HepG2 (cell line): Measurements from ENCODE around the gene COBLL1. TPM values are rescaled to one million over a fixed set of nuclear protein-coding genes. Genes with fewer than 3 reads are reported as not detected.

Source experiments
- CC2D1A ChIP-seq: sonication (generic); formaldehyde crosslinking; IDR thresholded peaks from 2 replicates; pipeline ENCODE4 v1.8.1; 2023; ENCODE audit warnings: mild to moderate bottlenecking, missing genetic modification reagents
- HNF4G ChIP-seq, 2 experiments: sonication (generic) in 1 of 2; formaldehyde crosslinking in 1 of 2; IDR thresholded peaks; 2 replicates each; pipeline versions ENCODE4 v1.4.0 to v1.6.1; 2011 to 2020; ENCODE audit warnings: borderline replicate concordance in 2 of 2, low read depth in 2 of 2, mild to moderate bottlenecking in 2 of 2, low read length in 1 of 2, missing genetic modification reagents in 1 of 2, moderate library complexity in 1 of 2
- HOXA9 ChIP-seq: sonication (generic); formaldehyde crosslinking; IDR thresholded peaks from 2 replicates; pipeline ENCODE4 v1.8.1; 2022; ENCODE audit warnings: missing genetic modification reagents, mild to moderate bottlenecking, moderate library complexity, borderline replicate concordance
- MXD4 ChIP-seq: IDR thresholded peaks from 2 replicates; pipeline ENCODE4 v1.6.1; 2016; ENCODE audit warnings: mild to moderate bottlenecking, missing biosample characterization, missing genetic modification reagents
- NFYB ChIP-seq: sonication (generic); formaldehyde crosslinking; IDR thresholded peaks from 2 replicates; pipeline ENCODE4 v1.4.0; 2020; ENCODE audit warnings: missing genetic modification reagents
- ZNF879 ChIP-seq: sonication (generic); formaldehyde crosslinking; IDR thresholded peaks from 2 replicates; pipeline ENCODE4 v1.8.1; 2023; ENCODE audit warnings: missing genetic modification reagents
- polyA plus RNA-seq, 8 experiments: library from polyadenylated mRNA; depleted of rRNA in 3 of 8; stranded (reverse) in 7 of 8; unstranded in 1 of 8; fragments of >200 nt; fragmentation: Illumina TruSeq in 4 of 8; extraction: Trizol in 4 of 8; gene quantifications; 2 replicates each; pipeline versions ENCODE4 v1.2.1 to v1.2.3, GENCODE V29; 2011 to 2016; ENCODE audit warnings: low read depth in 4 of 8, missing spikeins in 1 of 8, mixed read lengths in 1 of 8; ENCODE audit not compliant: insufficient read depth in 1 of 8
- total RNA-seq, 5 experiments: library from RNA; depleted of rRNA; stranded (reverse); fragments of >200 nt; fragmentation: Illumina TruSeq; extraction: Trizol; gene quantifications; 2 replicates each; pipeline ENCODE4 v1.2.3, GENCODE V29; 2016; ENCODE audit warnings: low read depth in 1 of 5
- TF ChIP-seq, protein P1 (sequence below): sonication (generic); formaldehyde crosslinking; IDR thresholded peaks from 2 replicates; pipeline ENCODE4 v1.9.0; 2021; ENCODE audit warnings: missing genetic modification reagents, mild to moderate bottlenecking, borderline replicate concordance
- TF ChIP-seq, protein P2 (sequence below): sonication (generic); formaldehyde crosslinking; IDR thresholded peaks from 2 replicates; pipeline ENCODE4 v1.5.1; 2020; ENCODE audit warnings: missing genetic modification reagents, mild to moderate bottlenecking, borderline replicate concordance
- TF ChIP-seq, protein P3 (sequence below): sonication (generic); formaldehyde crosslinking; IDR thresholded peaks from 2 replicates; pipeline ENCODE4 v1.8.1; 2022; ENCODE audit warnings: mild to moderate bottlenecking, missing genetic modification reagents
- TF ChIP-seq, protein P4 (sequence below): sonication (generic); formaldehyde crosslinking; IDR thresholded peaks from 2 replicates; pipeline ENCODE4 v1.8.1; 2023; ENCODE audit warnings: missing genetic modification reagents, inconsistent platforms, borderline replicate concordance
- TF ChIP-seq, protein P5 (sequence below): sonication (generic); formaldehyde crosslinking; IDR thresholded peaks from 2 replicates; pipeline ENCODE4 v1.8.0; 2022; ENCODE audit warnings: mild to moderate bottlenecking, missing genetic modification reagents, moderate library complexity
- TF ChIP-seq, protein P6 (sequence below): sonication (generic); formaldehyde crosslinking; IDR thresholded peaks from 2 replicates; pipeline ENCODE4 v1.9.0; 2021; ENCODE audit warnings: mild to moderate bottlenecking, missing genetic modification reagents

COBLL1 gene
- total and polyA plus RNA-seq, 2 of the 13 experiments (the other 11 are each of a cell fraction or from before 2014, with no cell fraction given): 32.6 to 86.8 TPM

DNA sequence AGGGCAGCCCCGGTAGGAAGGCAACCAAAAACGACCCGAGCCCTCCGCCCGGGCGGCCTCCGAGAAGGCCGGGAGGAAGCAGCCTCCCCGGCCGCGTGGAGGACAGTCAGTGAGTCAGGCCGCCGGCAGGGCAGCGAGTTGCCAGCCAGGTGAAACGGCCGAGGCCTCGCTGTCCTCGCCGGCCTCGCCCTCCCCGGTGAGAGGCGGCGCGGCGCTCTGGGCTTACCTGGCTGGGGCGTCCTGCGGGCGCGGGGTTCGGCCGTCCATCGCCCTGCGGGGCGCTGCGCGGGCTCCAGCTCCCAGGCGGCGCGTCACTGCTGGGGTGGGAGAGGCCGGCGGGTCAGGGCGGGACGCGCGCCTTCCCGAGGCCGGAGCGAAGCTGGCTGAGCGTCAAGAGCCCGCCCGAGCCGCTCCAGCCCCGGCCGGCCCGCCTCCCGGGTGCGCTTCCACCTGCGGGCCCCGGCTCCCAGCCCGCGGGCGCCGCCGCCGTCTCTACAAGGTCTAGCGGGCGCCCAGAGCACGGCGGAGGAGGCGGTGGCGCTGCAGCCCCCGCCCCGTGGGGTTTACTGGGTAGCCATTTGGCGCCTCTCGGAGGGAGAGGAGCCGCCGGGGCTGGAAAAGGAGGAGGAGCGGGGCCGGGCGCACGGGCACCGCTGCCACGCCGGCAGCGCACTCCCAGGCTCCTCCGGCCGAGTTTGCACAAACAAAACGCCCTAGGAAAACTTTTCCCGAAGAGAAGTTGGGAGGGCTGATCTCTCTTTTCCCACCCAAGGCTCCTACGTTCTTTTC, 499 bp downstream of the COBLL1 start (continued):
- 0 out of 2 replicates have a peak, but pooled peaks have one; percentile 86 for TF ChIP-seq HOXA9 (CRISPR knock-in tag)
- TF ChIP-seq HNF4G (IDR thresholded peaks at IDR 0.05; ENCODE audit: borderline replicate concordance, low read depth, low read length): no peak
- peak; percentile 39; the same call in 1 of the 2 replicates for TF ChIP-seq HNF4G (CRISPR knock-in tag; IDR thresholded peaks at IDR 0.05; ENCODE audit: borderline replicate concordance, low read depth)
- TF ChIP-seq, protein P1, sequence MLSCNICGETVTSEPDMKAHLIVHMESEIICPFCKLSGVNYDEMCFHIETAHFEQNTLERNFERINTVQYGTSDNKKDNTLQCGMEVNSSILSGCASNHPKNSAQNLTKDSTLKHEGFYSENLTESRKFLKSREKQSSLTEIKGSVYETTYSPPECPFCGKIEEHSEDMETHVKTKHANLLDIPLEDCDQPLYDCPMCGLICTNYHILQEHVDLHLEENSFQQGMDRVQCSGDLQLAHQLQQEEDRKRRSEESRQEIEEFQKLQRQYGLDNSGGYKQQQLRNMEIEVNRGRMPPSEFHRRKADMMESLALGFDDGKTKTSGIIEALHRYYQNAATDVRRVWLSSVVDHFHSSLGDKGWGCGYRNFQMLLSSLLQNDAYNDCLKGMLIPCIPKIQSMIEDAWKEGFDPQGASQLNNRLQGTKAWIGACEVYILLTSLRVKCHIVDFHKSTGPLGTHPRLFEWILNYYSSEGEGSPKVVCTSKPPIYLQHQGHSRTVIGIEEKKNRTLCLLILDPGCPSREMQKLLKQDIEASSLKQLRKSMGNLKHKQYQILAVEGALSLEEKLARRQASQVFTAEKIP (CRISPR knock-in tag): no peak
- TF ChIP-seq, protein P2, sequence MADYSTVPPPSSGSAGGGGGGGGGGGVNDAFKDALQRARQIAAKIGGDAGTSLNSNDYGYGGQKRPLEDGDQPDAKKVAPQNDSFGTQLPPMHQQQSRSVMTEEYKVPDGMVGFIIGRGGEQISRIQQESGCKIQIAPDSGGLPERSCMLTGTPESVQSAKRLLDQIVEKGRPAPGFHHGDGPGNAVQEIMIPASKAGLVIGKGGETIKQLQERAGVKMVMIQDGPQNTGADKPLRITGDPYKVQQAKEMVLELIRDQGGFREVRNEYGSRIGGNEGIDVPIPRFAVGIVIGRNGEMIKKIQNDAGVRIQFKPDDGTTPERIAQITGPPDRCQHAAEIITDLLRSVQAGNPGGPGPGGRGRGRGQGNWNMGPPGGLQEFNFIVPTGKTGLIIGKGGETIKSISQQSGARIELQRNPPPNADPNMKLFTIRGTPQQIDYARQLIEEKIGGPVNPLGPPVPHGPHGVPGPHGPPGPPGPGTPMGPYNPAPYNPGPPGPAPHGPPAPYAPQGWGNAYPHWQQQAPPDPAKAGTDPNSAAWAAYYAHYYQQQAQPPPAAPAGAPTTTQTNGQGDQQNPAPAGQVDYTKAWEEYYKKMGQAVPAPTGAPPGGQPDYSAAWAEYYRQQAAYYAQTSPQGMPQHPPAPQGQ (CRISPR knock-in tag): no peak
- TF ChIP-seq, protein P3, sequence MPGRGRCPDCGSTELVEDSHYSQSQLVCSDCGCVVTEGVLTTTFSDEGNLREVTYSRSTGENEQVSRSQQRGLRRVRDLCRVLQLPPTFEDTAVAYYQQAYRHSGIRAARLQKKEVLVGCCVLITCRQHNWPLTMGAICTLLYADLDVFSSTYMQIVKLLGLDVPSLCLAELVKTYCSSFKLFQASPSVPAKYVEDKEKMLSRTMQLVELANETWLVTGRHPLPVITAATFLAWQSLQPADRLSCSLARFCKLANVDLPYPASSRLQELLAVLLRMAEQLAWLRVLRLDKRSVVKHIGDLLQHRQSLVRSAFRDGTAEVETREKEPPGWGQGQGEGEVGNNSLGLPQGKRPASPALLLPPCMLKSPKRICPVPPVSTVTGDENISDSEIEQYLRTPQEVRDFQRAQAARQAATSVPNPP (CRISPR knock-in tag): peak; percentile 21; the same call in 1 of the 2 replicates
- TF ChIP-seq NFYB (CRISPR knock-in tag): no peak
- TF ChIP-seq MXD4 (CRISPR knock-in tag): peak; percentile 18; the same call in 1 of the 2 replicates
- peak; percentile 82 for TF ChIP-seq ZNF879 (CRISPR knock-in tag)
- TF ChIP-seq, protein P4, sequence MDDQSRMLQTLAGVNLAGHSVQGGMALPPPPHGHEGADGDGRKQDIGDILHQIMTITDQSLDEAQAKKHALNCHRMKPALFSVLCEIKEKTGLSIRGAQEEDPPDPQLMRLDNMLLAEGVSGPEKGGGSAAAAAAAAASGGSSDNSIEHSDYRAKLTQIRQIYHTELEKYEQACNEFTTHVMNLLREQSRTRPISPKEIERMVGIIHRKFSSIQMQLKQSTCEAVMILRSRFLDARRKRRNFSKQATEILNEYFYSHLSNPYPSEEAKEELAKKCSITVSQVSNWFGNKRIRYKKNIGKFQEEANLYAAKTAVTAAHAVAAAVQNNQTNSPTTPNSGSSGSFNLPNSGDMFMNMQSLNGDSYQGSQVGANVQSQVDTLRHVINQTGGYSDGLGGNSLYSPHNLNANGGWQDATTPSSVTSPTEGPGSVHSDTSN: 0 out of 2 replicates have a peak, but pooled peaks have one; percentile 29
- TF ChIP-seq, protein P5, sequence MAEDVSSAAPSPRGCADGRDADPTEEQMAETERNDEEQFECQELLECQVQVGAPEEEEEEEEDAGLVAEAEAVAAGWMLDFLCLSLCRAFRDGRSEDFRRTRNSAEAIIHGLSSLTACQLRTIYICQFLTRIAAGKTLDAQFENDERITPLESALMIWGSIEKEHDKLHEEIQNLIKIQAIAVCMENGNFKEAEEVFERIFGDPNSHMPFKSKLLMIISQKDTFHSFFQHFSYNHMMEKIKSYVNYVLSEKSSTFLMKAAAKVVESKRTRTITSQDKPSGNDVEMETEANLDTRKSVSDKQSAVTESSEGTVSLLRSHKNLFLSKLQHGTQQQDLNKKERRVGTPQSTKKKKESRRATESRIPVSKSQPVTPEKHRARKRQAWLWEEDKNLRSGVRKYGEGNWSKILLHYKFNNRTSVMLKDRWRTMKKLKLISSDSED (CRISPR knock-in tag): 0 out of 2 replicates have a peak, but pooled peaks have one; percentile 71
- TF ChIP-seq, protein P6, sequence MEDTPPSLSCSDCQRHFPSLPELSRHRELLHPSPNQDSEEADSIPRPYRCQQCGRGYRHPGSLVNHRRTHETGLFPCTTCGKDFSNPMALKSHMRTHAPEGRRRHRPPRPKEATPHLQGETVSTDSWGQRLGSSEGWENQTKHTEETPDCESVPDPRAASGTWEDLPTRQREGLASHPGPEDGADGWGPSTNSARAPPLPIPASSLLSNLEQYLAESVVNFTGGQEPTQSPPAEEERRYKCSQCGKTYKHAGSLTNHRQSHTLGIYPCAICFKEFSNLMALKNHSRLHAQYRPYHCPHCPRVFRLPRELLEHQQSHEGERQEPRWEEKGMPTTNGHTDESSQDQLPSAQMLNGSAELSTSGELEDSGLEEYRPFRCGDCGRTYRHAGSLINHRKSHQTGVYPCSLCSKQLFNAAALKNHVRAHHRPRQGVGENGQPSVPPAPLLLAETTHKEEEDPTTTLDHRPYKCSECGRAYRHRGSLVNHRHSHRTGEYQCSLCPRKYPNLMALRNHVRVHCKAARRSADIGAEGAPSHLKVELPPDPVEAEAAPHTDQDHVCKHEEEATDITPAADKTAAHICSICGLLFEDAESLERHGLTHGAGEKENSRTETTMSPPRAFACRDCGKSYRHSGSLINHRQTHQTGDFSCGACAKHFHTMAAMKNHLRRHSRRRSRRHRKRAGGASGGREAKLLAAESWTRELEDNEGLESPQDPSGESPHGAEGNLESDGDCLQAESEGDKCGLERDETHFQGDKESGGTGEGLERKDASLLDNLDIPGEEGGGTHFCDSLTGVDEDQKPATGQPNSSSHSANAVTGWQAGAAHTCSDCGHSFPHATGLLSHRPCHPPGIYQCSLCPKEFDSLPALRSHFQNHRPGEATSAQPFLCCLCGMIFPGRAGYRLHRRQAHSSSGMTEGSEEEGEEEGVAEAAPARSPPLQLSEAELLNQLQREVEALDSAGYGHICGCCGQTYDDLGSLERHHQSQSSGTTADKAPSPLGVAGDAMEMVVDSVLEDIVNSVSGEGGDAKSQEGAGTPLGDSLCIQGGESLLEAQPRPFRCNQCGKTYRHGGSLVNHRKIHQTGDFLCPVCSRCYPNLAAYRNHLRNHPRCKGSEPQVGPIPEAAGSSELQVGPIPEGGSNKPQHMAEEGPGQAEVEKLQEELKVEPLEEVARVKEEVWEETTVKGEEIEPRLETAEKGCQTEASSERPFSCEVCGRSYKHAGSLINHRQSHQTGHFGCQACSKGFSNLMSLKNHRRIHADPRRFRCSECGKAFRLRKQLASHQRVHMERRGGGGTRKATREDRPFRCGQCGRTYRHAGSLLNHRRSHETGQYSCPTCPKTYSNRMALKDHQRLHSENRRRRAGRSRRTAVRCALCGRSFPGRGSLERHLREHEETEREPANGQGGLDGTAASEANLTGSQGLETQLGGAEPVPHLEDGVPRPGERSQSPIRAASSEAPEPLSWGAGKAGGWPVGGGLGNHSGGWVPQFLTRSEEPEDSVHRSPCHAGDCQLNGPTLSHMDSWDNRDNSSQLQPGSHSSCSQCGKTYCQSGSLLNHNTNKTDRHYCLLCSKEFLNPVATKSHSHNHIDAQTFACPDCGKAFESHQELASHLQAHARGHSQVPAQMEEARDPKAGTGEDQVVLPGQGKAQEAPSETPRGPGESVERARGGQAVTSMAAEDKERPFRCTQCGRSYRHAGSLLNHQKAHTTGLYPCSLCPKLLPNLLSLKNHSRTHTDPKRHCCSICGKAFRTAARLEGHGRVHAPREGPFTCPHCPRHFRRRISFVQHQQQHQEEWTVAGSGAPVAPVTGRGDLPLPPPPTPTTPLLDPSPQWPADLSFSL (CRISPR knock-in tag): peak; percentile 59; the same call in 1 of the 2 replicates
- 0 out of 2 replicates have a peak, but pooled peaks have one; percentile 13 for TF ChIP-seq CC2D1A (CRISPR knock-in tag)
